Prostate gland (tissue), 2 donors: ENCODE data around the gene TSPAN31. TPM values are rescaled to one million over a fixed set of nuclear protein-coding genes. Genes with fewer than 3 reads are reported as not detected.

Experiments used
- DNase-seq: peaks from one replicate; pipeline ENCODE4 v3.0.0-alpha.2; 2019; ENCODE audit warnings: low spot score
- H3K27ac ChIP-seq, 2 donors: fragments of 200-600 bp; sonication (generic); 2 replicates each; pipeline ENCODE4 v1.5.1; 2017 to 2019
- H3K27me3 ChIP-seq: fragments of 200-600 bp; sonication (generic); replicated peaks from 2 replicates; pipeline ENCODE4 v1.5.1; 2019; ENCODE audit not compliant: insufficient read depth
- H3K36me3 ChIP-seq, 2 donors: fragments of 200-600 bp; sonication (generic); 1 replicate in 1 of 2; 2 replicates in 1 of 2; pipeline versions ENCODE4 v1.5.1 to v1.8.1; 2017 to 2019
- H3K4me1 ChIP-seq: fragments of 200-600 bp; sonication (generic); replicated peaks from 2 replicates; pipeline ENCODE4 v1.5.1; 2019
- H3K4me3 ChIP-seq, 2 donors: fragments of 200-600 bp; sonication (generic); 2 replicates each; pipeline ENCODE4 v1.5.1; 2017 to 2019
- H3K9me3 ChIP-seq: fragments of 200-600 bp; sonication (generic); 2 replicates; pipeline ENCODE4 v1.5.1; 2017
- POLR2A ChIP-seq: fragments of 450-650 bp; IDR thresholded peaks from one replicate; pipeline ENCODE4 v1.6.1; 2016; ENCODE audit warnings: antibody characterized with exemption, mild to moderate bottlenecking
- POLR2AphosphoS5 ChIP-seq: sonication (generic); formaldehyde crosslinking; IDR thresholded peaks from one replicate; pipeline ENCODE4 v1.6.1; 2017; ENCODE audit warnings: antibody characterized with exemption
- WGBS: methylation state at CpG from one replicate; pipeline ENCODE4 v1.1.5; 2018; 5-methylcytosine and 5-hydroxymethylcytosine counted together
- intact Hi-C: fragments of 100-400 bp; cut with DNase I; formaldehyde crosslinking; loops from one replicate; pipeline ENCODE4 v1.14.2; 2022
- total RNA-seq, 2 donors: library from RNA; depleted of rRNA; stranded (reverse); fragments of >200 nt; gene quantifications; one replicate each; pipeline ENCODE4 v1.1.0, GENCODE V29; 2016
- TF ChIP-seq, protein P1 (sequence below), 4 experiments: fragments of 200-600 bp in 2 of 4; fragments of 450-650 bp in 2 of 4; sonication (generic) in 2 of 4; IDR thresholded peaks; 1 replicate in 3 of 4; 2 replicates in 1 of 4; pipeline ENCODE4 v1.5.1; 2016 to 2019; ENCODE audit warnings: antibody characterized with exemption in 4 of 4, mild to moderate bottlenecking in 2 of 4, moderate library complexity in 2 of 4

TSPAN31 gene
- total RNA-seq, 2 donors from 2014 or later: 40.4 to 127 TPM

DNA sequence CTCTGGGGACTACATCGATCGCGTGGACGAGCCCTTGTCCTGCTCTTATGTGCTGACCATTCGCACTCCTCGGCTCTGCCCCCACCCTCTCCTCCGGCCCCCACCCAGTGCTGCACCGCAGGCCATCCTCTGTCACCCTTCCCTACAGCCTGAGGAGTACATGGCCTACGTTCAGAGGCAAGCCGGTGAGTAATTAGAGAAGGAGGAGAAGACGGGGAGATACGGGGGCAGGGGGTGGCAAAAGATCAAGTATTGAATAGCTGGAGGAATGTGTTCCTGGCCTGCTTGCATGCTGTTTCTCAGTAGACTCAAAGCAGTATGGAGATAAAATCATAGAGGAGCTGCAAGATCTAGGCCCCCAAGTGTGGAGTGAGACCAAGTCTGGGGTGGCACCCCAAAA lies 29.1 kb upstream of the TSPAN31 start:
- Histone ChIP-seq H3K27ac (no peak overlapping the region), H3K27me3 (no peaks in the 10 kb centered on the region), H3K9me3 (no peaks in the 10 kb centered on the region), H3K4me1 (no peaks in the 10 kb centered on the region), H3K36me3 (peaks cover 11 to 21% of the 10 kb centered on the region in 2 donors), H3K4me3 (no peak overlapping the region)
- no peak for DNase-seq
- TF ChIP-seq POLR2A (no peak), POLR2AphosphoS5 (no peak)
- TF ChIP-seq, protein P1, sequence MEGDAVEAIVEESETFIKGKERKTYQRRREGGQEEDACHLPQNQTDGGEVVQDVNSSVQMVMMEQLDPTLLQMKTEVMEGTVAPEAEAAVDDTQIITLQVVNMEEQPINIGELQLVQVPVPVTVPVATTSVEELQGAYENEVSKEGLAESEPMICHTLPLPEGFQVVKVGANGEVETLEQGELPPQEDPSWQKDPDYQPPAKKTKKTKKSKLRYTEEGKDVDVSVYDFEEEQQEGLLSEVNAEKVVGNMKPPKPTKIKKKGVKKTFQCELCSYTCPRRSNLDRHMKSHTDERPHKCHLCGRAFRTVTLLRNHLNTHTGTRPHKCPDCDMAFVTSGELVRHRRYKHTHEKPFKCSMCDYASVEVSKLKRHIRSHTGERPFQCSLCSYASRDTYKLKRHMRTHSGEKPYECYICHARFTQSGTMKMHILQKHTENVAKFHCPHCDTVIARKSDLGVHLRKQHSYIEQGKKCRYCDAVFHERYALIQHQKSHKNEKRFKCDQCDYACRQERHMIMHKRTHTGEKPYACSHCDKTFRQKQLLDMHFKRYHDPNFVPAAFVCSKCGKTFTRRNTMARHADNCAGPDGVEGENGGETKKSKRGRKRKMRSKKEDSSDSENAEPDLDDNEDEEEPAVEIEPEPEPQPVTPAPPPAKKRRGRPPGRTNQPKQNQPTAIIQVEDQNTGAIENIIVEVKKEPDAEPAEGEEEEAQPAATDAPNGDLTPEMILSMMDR (IDR thresholded peaks at IDR 0.05): no peak
- WGBS: 93% methylated on average over 12 of the region's 12 CpGs
- intact Hi-C loops: no loop called here

DNA sequence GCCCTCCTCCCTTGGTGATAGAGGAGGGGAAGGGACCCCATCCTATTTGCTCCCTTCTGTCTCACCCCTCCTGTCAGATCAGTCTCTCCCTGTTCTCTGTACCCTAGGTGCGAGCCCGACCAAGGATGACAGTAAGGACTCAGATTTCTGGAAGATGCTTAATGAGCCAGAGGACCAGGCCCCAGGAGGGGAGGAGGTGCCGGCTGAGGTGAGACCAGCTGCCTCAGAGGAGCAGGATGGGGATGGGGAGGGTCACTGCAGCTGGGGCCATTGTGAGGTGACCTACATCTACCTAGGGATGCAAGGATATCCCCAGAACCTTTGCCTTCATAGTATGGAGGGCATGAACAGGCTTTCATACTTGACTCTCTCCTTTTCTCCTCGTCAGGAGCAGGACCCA lies 28.5 kb upstream of the TSPAN31 start:
- no peak overlapping the region for H3K4me3 ChIP-seq
- H3K27ac ChIP-seq: no peak overlapping the region
- H3K9me3 ChIP-seq: no peaks in the 10 kb centered on the region
- TF ChIP-seq POLR2AphosphoS5 (no peak), POLR2A (no peak)
- TF ChIP-seq, protein P1 (IDR thresholded peaks at IDR 0.05): no peak
- peaks cover 11 to 26% of the 10 kb centered on the region in 2 donors for H3K36me3 ChIP-seq
- intact Hi-C loops: no loop called here
- no peaks in the 10 kb centered on the region for H3K27me3 ChIP-seq
- 98% methylated on average over 4 of the region's 4 CpGs for WGBS
- DNase-seq: no peak
- no peaks in the 10 kb centered on the region for H3K4me1 ChIP-seq

- Histone ChIP-seq H3K4me3 (no peak overlapping the region), H3K27me3 (no peaks in the 10 kb centered on the region), H3K36me3 (peaks cover 11 to 26% of the 10 kb centered on the region in 2 donors), H3K27ac (no peak overlapping the region), H3K4me1 (no peaks in the 10 kb centered on the region), H3K9me3 (no peaks in the 10 kb centered on the region)
- TF ChIP-seq POLR2A: no peak
- TF ChIP-seq POLR2AphosphoS5: no peak
- TF ChIP-seq, protein P1 (IDR thresholded peaks at IDR 0.05): no peak
- WGBS: 96% methylated on average over 5 of the region's 5 CpGs
- DNase-seq: no peak
- intact Hi-C loops: no loop called here
Measured at GRCh38 chr12:57717131-57717530, 27.7 kb upstream of the TSPAN31 start.

GRCh38 chr12:57717846-57718640 lies 26.8 kb upstream of the TSPAN31 start:
- peaks cover 11 to 26% of the 10 kb centered on the region in 2 donors for H3K36me3 ChIP-seq
- no peaks in the 10 kb centered on the region for H3K27me3 ChIP-seq
- no peaks in the 10 kb centered on the region for H3K9me3 ChIP-seq
- H3K4me3 ChIP-seq: no peak overlapping the region
- H3K27ac ChIP-seq: no peak overlapping the region
- TF ChIP-seq POLR2A (no peak), POLR2AphosphoS5 (no peak)
- TF ChIP-seq, protein P1 (IDR thresholded peaks at IDR 0.05): no peak
- intact Hi-C loops: no loop called here
- no peaks in the 10 kb centered on the region for H3K4me1 ChIP-seq
- 96% methylated on average over 22 of the region's 22 CpGs for WGBS
- no peak for DNase-seq
